GM12878 (cell line): Measurements from ENCODE around the gene ASB10. TPM values are rescaled to one million over a fixed set of nuclear protein-coding genes. Genes with fewer than 3 reads are reported as not detected.

Experiments
- ATAC-seq: fragments of 200-7000 bp; cut with Tn5 transposase; 3 replicates; pipeline ENCODE4 v1.9.1; 2020; ENCODE audit warnings: mild to moderate bottlenecking, moderate library complexity
- BruUV-seq: library from RNA; stranded (reverse); fragments of 400-500 nt; replicated peaks from 2 replicates; lab custom pipeline; 2021; lab: Mats Ljungman, UMichigan
- CTCF ChIA-PET: fragments of 300-600 bp; sonication (Branson Sonifier 250); formaldehyde crosslinking; extraction: SDS; loops from one replicate; lab custom pipeline; 2021; ENCODE audit warnings: inconsistent platforms; lab: Yijun Ruan, JAX
- POLR2A ChIA-PET: fragments of 350-600 bp; formaldehyde crosslinking; extraction: SDS; loops from one replicate; lab custom pipeline; 2021; ENCODE audit warnings: inconsistent platforms; lab: Charles Lee
- RAD21 ChIA-PET: fragments of 300-600 bp; sonication (Branson Sonifier 250); formaldehyde crosslinking; loops from one replicate; lab custom pipeline; 2023; ENCODE audit warnings: antibody characterized with exemption; ENCODE audit not compliant: unreplicated experiment; lab: Charles Lee
- SMC1A ChIA-PET: fragments of 300-600 bp; sonication (Branson Sonifier 250); formaldehyde crosslinking; loops from one replicate; lab custom pipeline; 2023; ENCODE audit not compliant: unreplicated experiment, uncharacterized antibody; lab: Charles Lee
- DNase-seq: peaks from one replicate; pipeline ENCODE4 v3.0.0-alpha.2; 2011; ENCODE audit warnings: low read depth, low spot score
- FAIRE-seq: peaks from 3 replicates; lab custom pipeline; 2011; peaks lifted over from hg19 to GRCh38; lab: Jason Lieb, UNC
- H2AFZ ChIP-seq: 2 replicates; pipeline ENCODE4 v1.6.0; 2011; ENCODE audit warnings: low read depth, low read length, control low read depth; ENCODE audit not compliant: control insufficient read depth
- H3K27ac ChIP-seq: 2 replicates; pipeline ENCODE4 v1.5.1; 2011; ENCODE audit warnings: control low read depth; ENCODE audit not compliant: control insufficient read depth, insufficient read depth
- H3K27me3 ChIP-seq, 2 experiments: replicated peaks in 1 of 2; 2 replicates each; pipeline versions ENCODE4 v1.6.0 to v1.6.1; 2011; ENCODE audit warnings: low read length in 1 of 2; ENCODE audit not compliant: control insufficient read depth in 2 of 2, insufficient read depth in 2 of 2
- H3K36me3 ChIP-seq, 2 experiments: 2 replicates each; pipeline ENCODE4 v1.5.1; 2011; ENCODE audit warnings: low read length in 1 of 2; ENCODE audit not compliant: control insufficient read depth in 2 of 2, insufficient read depth in 2 of 2
- H3K4me1 ChIP-seq: 2 replicates; pipeline ENCODE4 v1.6.1; 2011; ENCODE audit warnings: mild to moderate bottlenecking, low read length, moderate library complexity, mixed read lengths; ENCODE audit not compliant: control insufficient read depth, insufficient read depth
- H3K4me2 ChIP-seq: 2 replicates; pipeline ENCODE4 v1.6.0; 2011; ENCODE audit warnings: control low read depth; ENCODE audit not compliant: control insufficient read depth, insufficient read depth
- H3K4me3 ChIP-seq: fragments of 200-600 bp; sonication (generic); 2 replicates; pipeline ENCODE4 v1.5.1; 2016
- H3K79me2 ChIP-seq: 2 replicates; pipeline ENCODE4 v1.6.0; 2011; ENCODE audit warnings: low read length; ENCODE audit not compliant: control insufficient read depth, insufficient read depth
- H3K9ac ChIP-seq: 2 replicates; pipeline ENCODE4 v1.8.0; 2011; ENCODE audit warnings: low read length, control low read depth, mixed read lengths; ENCODE audit not compliant: control insufficient read depth, insufficient read depth
- H3K9me3 ChIP-seq: replicated peaks from 3 replicates; pipeline ENCODE4 v1.5.1; 2011; ENCODE audit warnings: mild to moderate bottlenecking, low read length; ENCODE audit not compliant: control insufficient read depth, insufficient read depth
- H4K20me1 ChIP-seq: 2 replicates; pipeline ENCODE4 v1.6.0; 2011; ENCODE audit not compliant: control insufficient read depth, insufficient read depth
- BCLAF1 ChIP-seq: fragments of 450-650 bp; IDR thresholded peaks from 2 replicates; pipeline ENCODE4 v1.6.1; 2017; ENCODE audit warnings: antibody characterized with exemption, mild to moderate bottlenecking, moderate library complexity
- BHLHE40 ChIP-seq, 2 experiments: fragments of 450-650 bp in 1 of 2; IDR thresholded peaks; 2 replicates each; pipeline ENCODE4 v1.6.1; 2011 to 2017; ENCODE audit warnings: low read depth in 2 of 2, borderline replicate concordance in 1 of 2, improper control_type of control experiment in 1 of 2, low read length in 1 of 2, mild to moderate bottlenecking in 1 of 2
- CEBPB ChIP-seq, 2 experiments: fragments of 150-350 bp in 1 of 2; IDR thresholded peaks; 2 replicates each; pipeline ENCODE4 v1.6.1; 2012 to 2014; ENCODE audit warnings: low read depth in 2 of 2, low read length in 2 of 2, borderline replicate concordance in 1 of 2, inconsistent platforms in 1 of 2
- GATAD2B ChIP-seq: fragments of 450-650 bp; conservative IDR thresholded peaks from 2 replicates; pipeline ENCODE4 v1.6.1; 2017; ENCODE audit warnings: low read depth, mild to moderate bottlenecking, moderate library complexity
- HSF1 ChIP-seq: fragments of 150-350 bp; IDR thresholded peaks from 2 replicates; pipeline ENCODE4 v1.6.1; 2014; ENCODE audit warnings: mild to moderate bottlenecking, low read depth, low read length
- IRF4 ChIP-seq: IDR thresholded peaks from 2 replicates; pipeline ENCODE4 v1.6.1; 2011; ENCODE audit warnings: low read depth, low read length
- PAX5 ChIP-seq: IDR thresholded peaks from 2 replicates; pipeline ENCODE4 v1.6.1; 2011; ENCODE audit warnings: low read depth, low read length, borderline replicate concordance
- PML ChIP-seq: IDR thresholded peaks from 2 replicates; pipeline ENCODE4 v1.6.1; 2012; ENCODE audit warnings: low read length, inconsistent platforms
- RBBP5 ChIP-seq: fragments of 200-600 bp; sonication (generic); conservative IDR thresholded peaks from 2 replicates; pipeline ENCODE4 v1.6.1; 2016
- SIX5 ChIP-seq: IDR thresholded peaks from 2 replicates; pipeline ENCODE4 v1.6.1; 2011; ENCODE audit warnings: mild to moderate bottlenecking, low read depth, low read length, moderate library complexity; ENCODE audit not compliant: severe bottlenecking
- STAT3 ChIP-seq: IDR thresholded peaks from 2 replicates; pipeline ENCODE4 v1.6.1; 2011; ENCODE audit warnings: low read depth, low read length, improper control_type of control experiment
- WGBS: methylation state at CpG from one replicate; pipeline ENCODE4 v1.1.6; 2016; ENCODE audit warnings: low lambda C conversion rate; ENCODE audit not compliant: insufficient replicate concordance, insufficient coverage; ENCODE audit errors: missing lambda C conversion rate; 5-methylcytosine and 5-hydroxymethylcytosine counted together
- in situ Hi-C: fragments of 300-500 bp; cut with MboI; formaldehyde crosslinking; loops from 9 replicates; pipeline ENCODE4 v1.14.3; 2018; ENCODE audit warnings: mixed read lengths
- intact Hi-C: fragments of 100-400 bp; cut with micrococcal nuclease; formaldehyde crosslinking; loops from one replicate; pipeline ENCODE4 v1.14.2; 2022; ENCODE audit not compliant: unreplicated experiment
- polyA plus RNA-seq, 11 experiments: library from polyadenylated mRNA; depleted of rRNA in 4 of 11; unstranded in 6 of 11; stranded (reverse) in 5 of 11; fragments of >200 nt; fragmentation: Nextera tagmentation in 4 of 11; fragmentation: Illumina TruSeq in 1 of 11; extraction: Ambion mirVana in 4 of 11; extraction: Trizol in 1 of 11; gene quantifications; 1 replicate in 1 of 11; 2 replicates in 10 of 11; pipeline versions ENCODE4 v1.2.1 to v1.2.3, GENCODE V29; 2011 to 2016; ENCODE audit warnings: inconsistent platforms in 2 of 11, missing spikeins in 2 of 11, low read depth in 1 of 11
- total RNA-seq, 4 experiments: library from RNA; depleted of rRNA in 3 of 4; stranded (reverse); fragments of >200 nt in 3 of 4; fragmentation: Illumina TruSeq in 1 of 4; extraction: Trizol in 1 of 4; gene quantifications; 2 replicates each; pipeline versions ENCODE4 v1.2.1 to v1.2.3, GENCODE V29; 2013 to 2021

The ASB10 gene
- total and polyA plus RNA-seq, 10 of the 15 experiments (the other 5 are each of a cell fraction or from before 2014, with no cell fraction given), result not detected

GRCh38 chr7:151148319-151149259 lies 38.5 kb downstream of the ASB10 start:
- POLR2A ChIA-PET, result no interaction called here
- FAIRE-seq (no peak), ATAC-seq (peak; percentile 39; the same call in 2 of the 3 replicates), DNase-seq (no peak)
- Histone ChIP-seq H3K4me2 (no peak overlapping the region), H3K9me3 (no peaks in the 10 kb centered on the region), H2AFZ (no peak overlapping the region), H3K27ac (no peak overlapping the region), H3K79me2 (no peaks in the 10 kb centered on the region), H3K4me3 (no peak overlapping the region), H3K9ac (no peak overlapping the region), H3K27me3 (peaks cover 0 to 2% of the 10 kb centered on the region in 2 experiments; a peak in 1 of 4 replicates), H3K4me1 (no peaks in the 10 kb centered on the region), H3K36me3 (peaks cover 0 to 1% of the 10 kb centered on the region in 2 experiments; a peak in 1 of 4 replicates), H4K20me1 (no peaks in the 10 kb centered on the region)
- WGBS, result 62% methylated on average over 22 of the region's 22 CpGs
- TF ChIP-seq SIX5, result no peak
- TF ChIP-seq HSF1, result no peak
- no peak for TF ChIP-seq STAT3
- TF ChIP-seq CEBPB (IDR thresholded peaks at IDR 0.05; ENCODE audit: borderline replicate concordance in 1 of 2, low read depth in 2 of 2, low read length in 2 of 2), result no peak
- TF ChIP-seq PML, result no peak
- TF ChIP-seq BCLAF1, result no peak
- TF ChIP-seq IRF4, result no peak
- TF ChIP-seq GATAD2B, result no peak
- no peak for TF ChIP-seq BHLHE40 (IDR thresholded peaks at IDR 0.05; ENCODE audit: borderline replicate concordance in 1 of 2, low read depth in 2 of 2, low read length in 1 of 2)
- TF ChIP-seq PAX5, result no peak
- TF ChIP-seq RBBP5, result no peak
- CTCF ChIA-PET, result interaction anchor here (0.8 to 1.8 kb wide), 5 partner anchors 24 to 130 kb away, joined by 3 to 8 read pairs (median 3); no protein-coding TSS in a partner anchor
- in situ Hi-C loops (no loop called here), intact Hi-C loops (no loop called here)
- no TSS peak for BruUV-seq
- SMC1A ChIA-PET, result no interaction called here
- RAD21 ChIA-PET, result no interaction called here
